Liver (tissue), 9 donors: ENCODE results near the gene TMEM117. TPM values are rescaled to one million over a fixed set of nuclear protein-coding genes. Genes with fewer than 3 reads are reported as not detected.

Experiments
- DNase-seq: peaks from one replicate; pipeline ENCODE4 v3.0.0-alpha.2; 2017; ENCODE audit warnings: low spot score
- H3K27ac ChIP-seq, 2 donors: one replicate each; pipeline ENCODE4 v1.7.0; 2013; ENCODE audit warnings: inconsistent platforms in 2 of 2, low read length in 2 of 2, control low read depth in 1 of 2, low read depth in 1 of 2, mild to moderate bottlenecking in 1 of 2
- H3K27me3 ChIP-seq, 4 donors: one replicate each; pipeline versions ENCODE4 v1.6.1 to v1.7.0; 2013; ENCODE audit warnings: low read length in 3 of 4, inconsistent platforms in 1 of 4, mild to moderate bottlenecking in 1 of 4, moderate library complexity in 1 of 4; ENCODE audit not compliant: control insufficient read depth in 4 of 4, insufficient read depth in 4 of 4
- H3K36me3 ChIP-seq, 4 donors: one replicate each; pipeline versions ENCODE4 v1.6.1 to v1.7.0; 2013; ENCODE audit warnings: low read length in 3 of 4, mild to moderate bottlenecking in 3 of 4, low read depth in 1 of 4, moderate library complexity in 1 of 4; ENCODE audit not compliant: control insufficient read depth in 4 of 4, insufficient read depth in 3 of 4
- H3K4me1 ChIP-seq, 4 donors: one replicate each; pipeline versions ENCODE4 v1.6.1 to v1.7.0; 2013; ENCODE audit warnings: low read length in 3 of 4, mild to moderate bottlenecking in 3 of 4, moderate library complexity in 1 of 4; ENCODE audit not compliant: control insufficient read depth in 4 of 4, insufficient read depth in 4 of 4
- H3K4me3 ChIP-seq, 3 donors: one replicate each; pipeline versions ENCODE4 v1.6.1 to v1.7.0; 2013; ENCODE audit warnings: low read length in 3 of 3, control low read depth in 1 of 3, low read depth in 1 of 3, mild to moderate bottlenecking in 1 of 3
- H3K9ac ChIP-seq, 2 donors: one replicate each; pipeline ENCODE4 v1.7.0; 2013; ENCODE audit warnings: low read length in 2 of 2, mild to moderate bottlenecking in 2 of 2, moderate library complexity in 2 of 2, control low read depth in 1 of 2, low read depth in 1 of 2
- H3K9me3 ChIP-seq, 4 donors: one replicate each; pipeline versions ENCODE4 v1.6.1 to v1.7.0; 2013; ENCODE audit warnings: low read length in 3 of 4; ENCODE audit not compliant: control insufficient read depth in 4 of 4
- EGR1 ChIP-seq, 2 donors: IDR thresholded peaks; 2 replicates each; pipeline ENCODE4 v1.6.1; 2016 to 2018; ENCODE audit warnings: antibody characterized with exemption in 2 of 2, low read depth in 2 of 2
- FOXA1 ChIP-seq: IDR thresholded peaks from 2 replicates; pipeline ENCODE4 v1.6.1; 2016; ENCODE audit warnings: antibody characterized with exemption
- FOXA2 ChIP-seq: IDR thresholded peaks from 2 replicates; pipeline ENCODE4 v1.6.1; 2016; ENCODE audit warnings: antibody characterized with exemption
- GABPA ChIP-seq, 2 donors: IDR thresholded peaks in 1 of 2; conservative IDR thresholded peaks in 1 of 2; 2 replicates each; pipeline ENCODE4 v1.6.1; 2016; ENCODE audit warnings: antibody characterized with exemption in 2 of 2, mild to moderate bottlenecking in 1 of 2, moderate library complexity in 1 of 2
- HNF4A ChIP-seq, 2 donors: conservative IDR thresholded peaks; 2 replicates each; pipeline ENCODE4 v1.6.1; 2016; ENCODE audit warnings: antibody characterized with exemption in 2 of 2, mild to moderate bottlenecking in 2 of 2
- HNF4G ChIP-seq: IDR thresholded peaks from 2 replicates; pipeline ENCODE4 v1.6.1; 2016; ENCODE audit warnings: antibody characterized with exemption
- JUND ChIP-seq, 2 donors: IDR thresholded peaks; 2 replicates each; pipeline ENCODE4 v1.6.1; 2016; ENCODE audit warnings: antibody characterized with exemption in 2 of 2
- MAX ChIP-seq: IDR thresholded peaks from 2 replicates; pipeline ENCODE4 v1.6.1; 2016; ENCODE audit warnings: antibody characterized with exemption
- NR2F2 ChIP-seq: IDR thresholded peaks from 2 replicates; pipeline ENCODE4 v1.6.1; 2016; ENCODE audit warnings: antibody characterized with exemption
- RAD21 ChIP-seq, 2 donors: IDR thresholded peaks; 2 replicates each; pipeline ENCODE4 v1.6.1; 2016; ENCODE audit warnings: antibody characterized with exemption in 2 of 2, mild to moderate bottlenecking in 2 of 2
- REST ChIP-seq: IDR thresholded peaks from 2 replicates; pipeline ENCODE4 v1.6.1; 2016; ENCODE audit warnings: antibody characterized with exemption, mild to moderate bottlenecking
- RXRA ChIP-seq, 2 donors: IDR thresholded peaks; 2 replicates each; pipeline ENCODE4 v1.6.1; 2017 to 2018; ENCODE audit warnings: antibody characterized with exemption in 2 of 2, mild to moderate bottlenecking in 1 of 2
- SP1 ChIP-seq: IDR thresholded peaks from 2 replicates; pipeline ENCODE4 v1.6.1; 2018; ENCODE audit warnings: antibody characterized with exemption, mild to moderate bottlenecking
- TAF1 ChIP-seq: conservative IDR thresholded peaks from 2 replicates; pipeline ENCODE4 v1.6.1; 2016; ENCODE audit warnings: antibody characterized with exemption, mild to moderate bottlenecking
- YY1 ChIP-seq: IDR thresholded peaks from 2 replicates; pipeline ENCODE4 v1.6.1; 2016; ENCODE audit warnings: antibody characterized with exemption, mild to moderate bottlenecking
- WGBS: extraction: QIAGEN DNeasy Blood & Tissue Kit; methylation state at CpG from one replicate; pipeline ENCODE4 v1.1.7; 2013; 5-methylcytosine and 5-hydroxymethylcytosine counted together
- polyA plus RNA-seq, 2 donors: library from polyadenylated mRNA; stranded (reverse) in 1 of 2; unstranded in 1 of 2; fragments of 200-250 nt in 1 of 2; fragments of >200 nt in 1 of 2; fragmentation: Nextera tagmentation in 1 of 2; extraction: Ambion mirVana in 1 of 2; gene quantifications; one replicate each; pipeline versions ENCODE4 v1.2.1 to v1.2.3, GENCODE V29; 2013 to 2015
- total RNA-seq, 2 donors: library from RNA; depleted of rRNA; stranded (reverse); fragments of >200 nt; gene quantifications; one replicate each; pipeline ENCODE4 v1.2.3, GENCODE V29; 2014
- TF ChIP-seq, protein P1 (sequence below): IDR thresholded peaks from 2 replicates; pipeline ENCODE4 v1.6.1; 2016; ENCODE audit warnings: antibody characterized with exemption
- TF ChIP-seq, protein P2 (sequence below): IDR thresholded peaks from 2 replicates; pipeline ENCODE4 v1.6.1; 2016; ENCODE audit warnings: antibody characterized with exemption
- TF ChIP-seq, protein P3 (sequence below): fragments of 150-350 bp; IDR thresholded peaks from 2 replicates; pipeline ENCODE4 v1.5.1; 2017; ENCODE audit warnings: improper control_type of control experiment, low read depth, low read length; ENCODE audit not compliant: missing input control
- donor health status: healthy.
- donor health status: healthy.
- donor health status: healthy.
- donor health status: healthy.
- donor health status: healthy.

Gene TMEM117
- total and polyA plus RNA-seq, 4 donors: 2.0 to 5.9 (median 3.9) TPM

DNA sequence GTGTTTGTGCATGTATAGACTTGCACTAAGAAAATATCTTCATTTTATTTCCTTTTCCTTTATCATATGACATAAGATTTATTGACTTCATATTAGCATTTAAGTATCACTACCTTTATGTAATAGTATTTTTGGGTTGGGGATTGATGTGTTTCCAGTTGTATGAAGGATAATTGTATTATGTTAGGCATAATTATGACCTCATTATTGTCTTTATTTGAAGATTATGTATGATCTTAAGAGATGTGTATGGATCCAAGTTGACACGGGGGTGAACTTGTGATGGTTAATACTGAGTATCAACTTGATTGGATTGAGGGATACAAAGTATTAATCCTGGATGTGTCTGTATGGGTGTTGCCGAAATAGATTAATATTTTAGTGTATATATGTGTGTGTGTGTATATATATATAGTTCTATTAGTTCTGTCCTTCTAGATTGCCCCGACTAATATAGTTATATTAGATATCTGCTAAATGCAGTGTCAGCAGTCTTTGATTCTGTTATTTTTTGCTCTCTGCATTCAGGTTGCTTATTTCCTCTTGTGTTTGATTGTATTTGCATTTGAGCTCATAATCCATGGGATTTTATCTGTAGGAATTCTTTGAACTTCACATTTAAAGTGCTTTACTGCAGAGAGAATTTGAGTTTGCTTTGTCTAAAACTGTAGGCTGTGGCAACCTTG, 211.0 kb downstream of the TMEM117 start:
- DNase-seq: no peak
- Histone ChIP-seq H3K4me3 (no peak overlapping the region), H3K9me3 (no peaks in the 10 kb centered on the region), H3K36me3 (no peaks in the 10 kb centered on the region), H3K9ac (no peak overlapping the region), H3K27ac (no peak overlapping the region), H3K27me3 (no peaks in the 10 kb centered on the region), H3K4me1 (no peaks in the 10 kb centered on the region)
- 82% methylated on average over 3 of the region's 3 CpGs for WGBS
- TF ChIP-seq MAX (no peak), HNF4G (no peak), RAD21 (IDR thresholded peaks at IDR 0.05) (no peak), GABPA (IDR thresholded peaks at IDR 0.05 in 1 of 2, conservative IDR thresholded peaks at IDR 0.05 in 1 of 2) (no peak), EGR1 (IDR thresholded peaks at IDR 0.05; ENCODE audit: low read depth in 2 of 2) (no peak), YY1 (no peak), FOXA2 (no peak), JUND (IDR thresholded peaks at IDR 0.05) (no peak), TAF1 (no peak), SP1 (no peak), NR2F2 (no peak), FOXA1 (no peak), HNF4A (conservative IDR thresholded peaks at IDR 0.05) (no peak), REST (no peak), RXRA (IDR thresholded peaks at IDR 0.05) (no peak)
- TF ChIP-seq, protein P1, sequence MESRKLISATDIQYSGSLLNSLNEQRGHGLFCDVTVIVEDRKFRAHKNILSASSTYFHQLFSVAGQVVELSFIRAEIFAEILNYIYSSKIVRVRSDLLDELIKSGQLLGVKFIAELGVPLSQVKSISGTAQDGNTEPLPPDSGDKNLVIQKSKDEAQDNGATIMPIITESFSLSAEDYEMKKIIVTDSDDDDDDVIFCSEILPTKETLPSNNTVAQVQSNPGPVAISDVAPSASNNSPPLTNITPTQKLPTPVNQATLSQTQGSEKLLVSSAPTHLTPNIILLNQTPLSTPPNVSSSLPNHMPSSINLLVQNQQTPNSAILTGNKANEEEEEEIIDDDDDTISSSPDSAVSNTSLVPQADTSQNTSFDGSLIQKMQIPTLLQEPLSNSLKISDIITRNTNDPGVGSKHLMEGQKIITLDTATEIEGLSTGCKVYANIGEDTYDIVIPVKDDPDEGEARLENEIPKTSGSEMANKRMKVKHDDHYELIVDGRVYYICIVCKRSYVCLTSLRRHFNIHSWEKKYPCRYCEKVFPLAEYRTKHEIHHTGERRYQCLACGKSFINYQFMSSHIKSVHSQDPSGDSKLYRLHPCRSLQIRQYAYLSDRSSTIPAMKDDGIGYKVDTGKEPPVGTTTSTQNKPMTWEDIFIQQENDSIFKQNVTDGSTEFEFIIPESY: no peak
- TF ChIP-seq, protein P2, sequence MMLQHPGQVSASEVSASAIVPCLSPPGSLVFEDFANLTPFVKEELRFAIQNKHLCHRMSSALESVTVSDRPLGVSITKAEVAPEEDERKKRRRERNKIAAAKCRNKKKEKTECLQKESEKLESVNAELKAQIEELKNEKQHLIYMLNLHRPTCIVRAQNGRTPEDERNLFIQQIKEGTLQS: no peak
- TF ChIP-seq, protein P3, sequence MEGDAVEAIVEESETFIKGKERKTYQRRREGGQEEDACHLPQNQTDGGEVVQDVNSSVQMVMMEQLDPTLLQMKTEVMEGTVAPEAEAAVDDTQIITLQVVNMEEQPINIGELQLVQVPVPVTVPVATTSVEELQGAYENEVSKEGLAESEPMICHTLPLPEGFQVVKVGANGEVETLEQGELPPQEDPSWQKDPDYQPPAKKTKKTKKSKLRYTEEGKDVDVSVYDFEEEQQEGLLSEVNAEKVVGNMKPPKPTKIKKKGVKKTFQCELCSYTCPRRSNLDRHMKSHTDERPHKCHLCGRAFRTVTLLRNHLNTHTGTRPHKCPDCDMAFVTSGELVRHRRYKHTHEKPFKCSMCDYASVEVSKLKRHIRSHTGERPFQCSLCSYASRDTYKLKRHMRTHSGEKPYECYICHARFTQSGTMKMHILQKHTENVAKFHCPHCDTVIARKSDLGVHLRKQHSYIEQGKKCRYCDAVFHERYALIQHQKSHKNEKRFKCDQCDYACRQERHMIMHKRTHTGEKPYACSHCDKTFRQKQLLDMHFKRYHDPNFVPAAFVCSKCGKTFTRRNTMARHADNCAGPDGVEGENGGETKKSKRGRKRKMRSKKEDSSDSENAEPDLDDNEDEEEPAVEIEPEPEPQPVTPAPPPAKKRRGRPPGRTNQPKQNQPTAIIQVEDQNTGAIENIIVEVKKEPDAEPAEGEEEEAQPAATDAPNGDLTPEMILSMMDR: no peak
